Cardiac septum (tissue), 1 donor: ENCODE results near the gene PLAC9. TPM values are rescaled to one million over a fixed set of nuclear protein-coding genes. Genes with fewer than 3 reads are reported as not detected.

ENCODE experiments used
- DNase-seq: peaks from one replicate; pipeline ENCODE4 v3.0.0-alpha.2; 2020; ENCODE audit warnings: low spot score
- intact Hi-C: fragments of 100-400 bp; cut with DNase I; formaldehyde crosslinking; loops from one replicate; pipeline ENCODE4 v1.14.0; 2022
- total RNA-seq: library from RNA; stranded (reverse); fragmentation: NEBNext Ultra II Directional; extraction: Animal tissue kit (Norgen Biotek cat#: 25700); gene quantifications from one replicate; pipeline ENCODE4 v1.2.1, GENCODE V29; 2021
- donor health status: DM: no; HTN: no; CAD: no.

PLAC9 gene
- total RNA-seq, 1 donor from 2014 or later = 30.4 TPM

GRCh38 chr10:80157561-80157960 is 25.0 kb downstream of the PLAC9 start:
- intact Hi-C loops = no loop called here
- no peak for DNase-seq

GRCh38 chr10:80158126-80158525 is 25.6 kb downstream of the PLAC9 start:
- DNase-seq = no peak

GRCh38 chr10:80158598-80159127 is 26.1 kb downstream of the PLAC9 start:
- DNase-seq = peak; percentile 92
- intact Hi-C loops = loop anchor here (1.0 kb wide), 1 partner anchor 47 kb away; the partner anchor contains the start of gene ANXA11

More at GRCh38 chr10:80158126-80158525, 25.6 kb downstream of the PLAC9 start:
- intact Hi-C loops = loop anchor here (1.0 kb wide), 1 partner anchor 47 kb away; the partner anchor contains the start of gene ANXA11

GRCh38 chr10:80159166-80159873 is 26.8 kb downstream of the PLAC9 start:
- intact Hi-C loops = no loop called here
- no peak for DNase-seq

- intact Hi-C loops = no loop called here
- DNase-seq = no peak
These were observed 28.1 kb downstream of the PLAC9 start for GRCh38 chr10:80160361-80161320.

GRCh38 chr10:80161321-80162083 is 29.0 kb downstream of the PLAC9 start:
- intact Hi-C loops = no loop called here

GRCh38 chr10:80163741-80164341 is 31.3 kb downstream of the PLAC9 start:
- intact Hi-C loops = no loop called here
- DNase-seq = no peak

More at GRCh38 chr10:80161321-80162083, 29.0 kb downstream of the PLAC9 start:
- DNase-seq = no peak

- intact Hi-C loops = no loop called here
- no peak for DNase-seq
These were observed 32.1 kb downstream of the PLAC9 start for GRCh38 chr10:80164596-80164995.

GRCh38 chr10:80165173-80165572 is 32.6 kb downstream of the PLAC9 start:
- DNase-seq = no peak
- intact Hi-C loops = no loop called here

GRCh38 chr10:80166581-80167470 is 34.3 kb downstream of the PLAC9 start:
- DNase-seq = no peak
- intact Hi-C loops = no loop called here

- intact Hi-C loops = no loop called here
- DNase-seq = no peak
These were observed 35.1 kb downstream of the PLAC9 start for GRCh38 chr10:80167471-80168161.

GRCh38 chr10:80168162-80168511 is 35.6 kb downstream of the PLAC9 start:
- intact Hi-C loops = no loop called here
- DNase-seq = no peak

- intact Hi-C loops = no loop called here
- no peak for DNase-seq
These were observed 36.3 kb downstream of the PLAC9 start for GRCh38 chr10:80168679-80169380.

GRCh38 chr10:80170026-80170425 is 37.5 kb downstream of the PLAC9 start:
- intact Hi-C loops = no loop called here
- DNase-seq = no peak

- intact Hi-C loops = no loop called here
- no peak for DNase-seq
These were observed 38.1 kb downstream of the PLAC9 start for GRCh38 chr10:80170641-80171040.

GRCh38 chr10:80171248-80171660 is 38.7 kb downstream of the PLAC9 start:
- no peak for DNase-seq
- intact Hi-C loops = no loop called here

GRCh38 chr10:80172896-80173295 is 40.4 kb downstream of the PLAC9 start:
- DNase-seq = no peak
- intact Hi-C loops = no loop called here
